Central memory CD4-positive, alpha-beta T cell (primary cell): ENCODE measurements around the gene KRTAP10-10.
"Not testable (repeated sequence)": the region's sequence is repeated elsewhere in the genome, so short reads cannot be mapped to it uniquely, and the experiment has no call there.

Experiments used
- DNase-seq: peaks from one replicate; pipeline ENCODE4 v3.0.0; 2022

KRTAP10-10 gene

DNA sequence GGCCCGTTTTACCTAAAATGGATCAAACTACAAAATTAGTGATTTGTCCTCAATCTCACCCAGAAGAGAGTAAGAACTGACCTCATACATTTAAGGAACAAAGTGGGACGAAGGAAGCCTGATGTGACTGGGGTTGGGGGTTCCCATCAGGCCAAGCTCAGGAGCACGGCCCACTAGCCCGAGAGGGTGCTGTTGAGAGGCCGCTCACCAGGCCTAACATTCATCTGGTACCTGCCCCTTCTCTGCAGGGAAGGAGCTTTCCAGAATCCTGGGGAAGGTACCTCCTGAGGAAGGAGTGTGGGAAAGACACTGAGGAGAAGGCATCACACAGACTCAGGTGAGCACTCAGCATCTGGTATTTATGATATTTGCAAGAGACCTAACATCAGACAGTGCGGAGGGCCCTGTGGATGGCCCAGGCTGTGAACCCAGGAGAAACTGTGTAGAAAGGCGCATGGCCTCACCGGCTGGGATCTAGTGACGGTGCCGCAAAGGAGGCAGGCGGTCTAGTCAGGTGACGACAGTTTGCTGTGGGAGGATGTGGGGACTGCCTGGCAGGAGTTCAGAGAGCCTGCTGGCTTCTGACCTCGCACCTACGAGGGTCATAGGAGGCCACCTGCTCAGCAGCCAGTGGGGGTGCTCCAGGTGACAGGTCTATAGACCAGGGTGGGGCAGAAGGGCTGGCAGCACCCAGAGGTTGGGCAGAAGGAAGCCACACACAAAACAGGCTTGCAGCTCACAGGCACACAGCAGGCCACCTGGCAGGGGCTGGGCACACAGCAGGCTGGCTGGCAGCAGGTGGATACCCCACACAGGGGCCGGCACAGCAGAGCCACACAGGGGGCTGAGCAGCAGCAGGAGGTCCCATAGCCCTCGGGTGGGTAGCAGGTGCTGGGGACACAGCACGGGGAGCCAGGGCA, 16.8 kb downstream of the KRTAP10-10 start:
- peak; percentile 85 for DNase-seq

GRCh38 chr21:44654576-44655175, 17.5 kb downstream of the KRTAP10-10 start, which contains the start of gene KRTAP12-4:
KRTAP12-4 (minus strand) TSS chr21:44654659; CDS start chr21:44654614, 45 bp downstream.
- DNase-seq: no peak

DNA sequence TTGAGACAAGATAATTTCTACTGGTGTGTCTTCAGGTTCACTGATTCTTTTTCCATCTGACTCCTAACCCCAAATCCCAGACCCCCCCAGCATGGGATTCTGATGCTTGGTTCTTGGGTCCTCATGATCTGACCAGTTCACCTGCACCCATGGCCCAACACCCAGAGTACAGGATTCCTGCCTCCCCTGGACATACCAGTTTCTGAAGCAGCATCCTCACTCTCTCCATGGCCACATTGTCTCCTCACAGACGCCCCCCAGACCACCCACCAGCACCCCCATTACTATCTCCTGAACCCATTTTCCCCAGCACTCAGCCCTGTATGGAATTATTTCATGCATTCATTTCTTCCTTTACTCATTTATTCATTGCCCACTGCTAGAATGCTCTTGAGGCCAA, 19.7 kb downstream of the KRTAP10-10 start:
- DNase-seq: no peak

DNA sequence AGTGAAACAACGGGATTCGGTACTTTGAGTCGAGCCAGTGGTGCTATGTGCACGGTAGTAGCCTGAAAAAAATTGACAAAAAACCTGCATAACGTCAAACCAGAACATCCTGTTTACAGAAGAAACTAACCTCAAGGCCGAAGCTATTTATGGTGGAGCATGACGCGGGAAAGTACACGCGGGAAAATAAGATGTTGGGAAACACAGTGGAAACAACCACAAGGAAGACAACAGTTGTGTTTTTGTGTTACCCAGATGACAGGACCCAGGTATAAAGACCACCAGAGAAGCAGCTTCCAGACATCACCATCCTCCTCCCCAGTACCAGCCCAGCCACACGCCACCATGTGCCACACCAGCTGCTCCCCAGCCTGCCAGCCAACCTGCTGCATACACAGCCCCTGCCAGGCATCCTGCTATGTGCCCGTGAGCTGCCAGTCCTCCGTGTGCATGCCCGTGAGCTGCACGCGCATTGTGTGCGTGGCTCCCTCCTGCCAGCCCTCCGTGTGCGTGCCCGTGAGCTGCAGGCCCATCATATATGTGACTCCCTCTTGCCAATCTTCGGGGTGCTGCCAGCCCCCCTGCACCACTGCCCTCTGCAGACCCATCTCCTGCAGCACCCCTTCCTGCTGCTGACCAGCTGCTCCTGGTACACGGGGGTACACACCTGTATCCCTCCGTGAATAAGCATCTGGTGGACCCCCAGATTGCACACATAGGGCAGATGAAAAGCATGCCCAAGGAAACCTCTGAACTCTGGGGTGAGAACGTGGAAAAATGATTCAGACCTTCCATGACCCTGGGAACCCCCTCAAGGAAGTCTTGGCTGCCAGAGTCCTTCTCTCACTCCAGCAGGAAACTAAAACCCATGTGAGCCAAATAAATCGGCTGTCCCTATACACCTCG, 20.7 kb downstream of the KRTAP10-10 start, which contains the start of gene KRTAP12-3:
Gene KRTAP12-3 (plus strand): TSS at position 298 of the 906 bp plus-strand sequence. CDS start 48 bp downstream, at position 346.
- DNase-seq: peak; percentile 91

- DNase-seq: no peak
These were observed 21.4 kb downstream of the KRTAP10-10 start for GRCh38 chr21:44658541-44658910.

DNA sequence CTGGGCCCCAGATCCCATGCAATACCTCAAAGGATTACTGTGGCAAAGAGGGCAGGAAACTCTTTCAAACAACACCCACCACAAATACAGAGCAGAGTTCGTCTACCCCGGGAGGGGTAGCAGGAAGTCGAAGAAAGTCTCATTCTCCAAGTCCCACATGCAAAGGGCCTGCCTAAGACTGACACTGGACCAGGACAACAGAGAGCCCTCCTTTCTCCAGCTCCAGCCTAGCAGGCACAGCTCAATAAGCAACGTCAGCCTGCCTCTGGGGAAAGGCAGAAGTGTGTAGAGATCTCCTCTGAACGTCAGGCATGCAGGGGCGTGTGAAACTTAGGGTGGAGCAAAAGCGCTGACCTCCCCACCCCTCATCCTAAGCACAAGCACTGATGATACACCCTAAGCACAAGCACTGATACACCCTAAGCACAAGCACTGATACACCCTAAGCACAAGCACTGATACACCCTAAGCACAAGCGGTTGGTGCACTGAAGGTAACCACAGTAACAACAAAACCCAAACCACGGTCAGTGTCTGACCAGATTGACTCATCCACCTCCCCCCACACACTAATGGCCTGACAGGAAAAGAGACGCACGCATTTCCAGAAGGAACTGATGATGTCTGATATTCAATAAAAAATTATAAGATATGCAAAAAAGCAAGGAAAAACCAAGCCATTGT, 21.9 kb downstream of the KRTAP10-10 start:
- DNase-seq: peak; percentile 46

DNA sequence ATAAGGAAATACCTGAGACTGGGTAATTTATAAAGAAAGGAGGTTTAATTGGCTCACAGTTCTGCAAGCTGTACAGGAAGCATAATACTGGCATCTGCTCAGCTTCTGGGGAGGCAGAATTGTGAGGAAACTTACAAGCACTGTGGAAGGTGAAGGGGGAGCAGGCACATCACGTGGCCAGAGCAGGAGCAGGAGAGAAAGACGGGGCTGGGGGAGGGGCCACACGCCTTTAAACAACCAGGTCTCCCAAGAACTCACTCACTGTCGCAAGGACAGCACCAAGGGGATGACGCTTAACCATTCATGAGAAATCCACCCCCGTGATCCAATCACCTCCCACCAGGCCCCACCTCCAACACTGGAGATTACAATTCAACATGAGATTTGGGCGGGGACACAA, 24.4 kb downstream of the KRTAP10-10 start:
- DNase-seq: not testable (repeated sequence)

GRCh38 chr21:44664691-44665090, 27.5 kb downstream of the KRTAP10-10 start:
- DNase-seq: no peak

- DNase-seq: no peak
These were observed 29.5 kb downstream of the KRTAP10-10 start, which contains the start of gene KRTAP12-2 for GRCh38 chr21:44666401-44667320. KRTAP12-2 (minus strand) TSS chr21:44666927; CDS start chr21:44666886, 41 bp downstream.

GRCh38 chr21:44667612-44668011, 30.5 kb downstream of the KRTAP10-10 start:
- DNase-seq: no peak

DNA sequence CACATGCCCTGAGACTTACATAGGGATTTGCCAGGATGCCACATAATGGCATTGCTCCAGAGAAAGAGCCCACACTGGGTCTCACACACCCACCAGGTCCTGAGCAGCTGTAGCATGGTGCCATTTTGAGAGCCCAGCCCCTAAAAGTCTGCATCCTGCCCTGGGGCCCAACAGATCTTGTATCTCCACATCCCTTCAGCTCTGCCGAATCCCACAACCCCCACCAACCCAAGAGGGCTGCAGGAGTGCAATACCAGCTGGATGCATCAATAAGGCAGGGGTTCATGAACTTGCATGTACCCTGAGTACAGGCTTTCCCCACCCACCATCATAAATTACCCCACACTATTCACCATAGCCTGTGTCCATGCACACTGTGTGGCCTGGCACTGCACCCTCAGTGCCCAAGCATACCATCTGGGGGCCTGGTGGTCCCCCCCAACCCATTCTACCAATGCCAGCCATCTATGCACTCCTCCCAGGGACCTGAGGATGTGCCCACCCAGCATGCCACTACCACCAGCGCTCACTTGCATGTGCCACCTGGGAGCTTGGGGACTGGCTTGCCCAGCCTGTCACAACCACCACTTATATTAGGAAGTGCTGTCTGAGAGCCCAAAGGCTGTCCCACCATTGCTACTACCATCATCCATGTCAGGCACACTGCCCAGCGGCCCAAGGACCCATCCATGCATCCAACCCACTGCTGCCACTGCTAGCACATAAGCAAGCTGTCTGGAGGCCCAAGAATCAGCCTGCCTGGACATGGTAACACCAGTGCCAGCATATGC, 33.7 kb downstream of the KRTAP10-10 start:
- DNase-seq: no peak

DNA sequence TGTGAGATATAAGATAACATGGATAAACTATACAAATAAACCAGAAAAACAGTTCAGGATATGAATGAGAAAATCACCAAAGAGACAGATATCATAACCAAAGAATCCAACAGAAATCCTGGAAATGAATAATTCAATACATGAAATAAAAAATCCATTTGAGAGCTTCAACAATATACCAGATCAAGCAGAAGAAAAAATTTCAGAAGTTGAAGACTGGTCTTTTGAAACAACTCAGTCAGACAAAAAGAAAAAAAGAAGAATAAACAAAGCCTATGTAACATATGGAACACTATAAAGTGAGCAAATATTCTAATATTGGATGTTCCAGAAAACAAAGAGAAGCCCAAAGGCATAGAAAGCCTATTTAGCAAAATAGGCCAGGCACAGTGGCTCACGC, 34.8 kb downstream of the KRTAP10-10 start:
- DNase-seq: no peak

GRCh38 chr21:44677881-44678280, 40.7 kb downstream of the KRTAP10-10 start:
- no peak for DNase-seq

DNA sequence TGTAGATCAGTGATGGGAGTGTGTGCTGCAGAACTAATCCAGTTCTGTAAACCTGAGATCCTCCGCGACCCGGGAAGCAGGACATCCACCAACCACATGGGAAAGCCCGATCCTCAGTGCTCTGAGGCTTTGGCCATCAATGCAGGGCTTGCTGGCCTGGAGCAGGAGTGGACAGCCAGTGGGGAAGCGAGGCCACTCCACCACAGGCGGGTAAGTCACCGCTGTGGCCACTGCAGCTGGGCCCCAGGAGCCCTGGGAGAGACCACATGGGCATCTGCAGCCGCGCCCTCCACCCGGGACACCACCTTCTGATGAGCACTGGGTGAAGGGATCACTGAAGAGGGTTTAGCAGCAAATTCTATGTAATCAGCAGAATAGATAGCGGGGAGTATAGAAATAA, 44.0 kb downstream of the KRTAP10-10 start:
- no peak for DNase-seq

DNA sequence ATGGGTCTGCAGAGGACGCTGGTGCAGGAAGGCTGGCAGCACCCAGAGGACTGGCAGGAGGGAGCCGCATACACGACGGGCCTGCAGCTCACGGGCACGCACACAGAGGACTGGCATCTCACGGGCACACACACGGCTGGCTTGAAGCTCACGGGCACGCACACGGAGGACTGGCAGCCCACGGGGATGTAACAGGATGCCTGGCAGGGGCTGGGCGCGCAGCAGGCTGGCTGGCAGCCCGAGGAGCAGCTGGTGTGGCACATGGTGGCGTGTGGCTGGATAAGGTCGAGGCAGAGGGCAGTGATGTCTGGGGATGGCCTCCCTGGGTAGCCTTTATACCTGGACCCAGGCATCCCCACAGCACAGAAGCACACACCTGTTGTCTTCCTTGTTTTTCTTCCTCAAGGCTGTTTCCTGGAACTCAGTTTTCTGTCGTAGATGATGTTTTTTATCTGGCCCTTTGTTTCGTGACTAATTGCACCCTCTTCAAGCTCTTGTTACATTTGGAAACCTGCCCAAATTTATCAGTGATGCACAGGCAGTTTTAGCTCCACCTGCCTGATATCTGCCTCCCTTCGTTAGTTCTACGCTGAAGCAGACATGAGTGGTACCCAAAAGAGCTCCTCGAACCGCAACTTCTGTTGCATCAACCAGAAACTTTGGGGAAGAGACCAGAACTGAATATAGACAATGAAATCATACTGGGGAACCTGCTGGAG, 44.9 kb downstream of the KRTAP10-10 start, which contains the start of gene KRTAP12-1:
Gene KRTAP12-1 (minus strand): TSS at position 303 of the 719 bp plus-strand sequence. CDS start 40 bp downstream, at position 263.
- no peak for DNase-seq

DNA sequence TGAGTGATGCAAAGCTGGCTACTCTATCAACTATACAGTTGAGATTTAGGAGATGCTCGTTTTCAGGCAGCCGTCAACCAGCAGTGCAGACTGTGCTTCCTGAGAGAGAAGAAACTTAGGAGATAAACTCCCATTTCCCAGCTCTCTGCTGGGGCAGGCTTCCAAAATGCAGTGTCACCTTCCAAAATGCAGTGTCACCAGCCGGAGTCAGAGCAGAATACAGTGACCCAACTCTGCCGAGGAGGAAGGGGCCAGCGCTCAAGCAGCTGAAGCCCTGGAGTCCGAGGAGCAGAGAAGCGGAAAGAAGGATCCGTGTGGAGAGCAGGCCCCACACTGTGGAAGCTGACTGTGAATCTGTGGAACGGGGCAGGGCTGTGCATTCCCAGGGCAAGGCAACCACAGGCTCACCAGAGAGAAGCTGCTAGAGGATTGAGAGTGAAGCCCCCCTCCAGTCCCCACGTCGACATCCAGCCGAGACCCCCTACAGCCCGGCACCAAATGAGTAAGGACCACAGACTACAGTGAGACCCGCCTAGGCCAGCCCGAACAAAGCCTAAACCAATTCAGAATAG, 45.5 kb downstream of the KRTAP10-10 start:
- no peak for DNase-seq

GRCh38 chr21:44684077-44684476, 46.9 kb downstream of the KRTAP10-10 start:
- no peak for DNase-seq

- DNase-seq: no peak
These were observed 47.3 kb downstream of the KRTAP10-10 start for GRCh38 chr21:44684483-44684882.

GRCh38 chr21:44685050-44685449, 47.9 kb downstream of the KRTAP10-10 start:
- DNase-seq: not testable (repeated sequence)
